ENCODE results near the gene CCDC182. TPM values are rescaled to one million over a fixed set of nuclear protein-coding genes. Genes with fewer than 3 reads are reported as not detected.

The CCDC182 gene
- total RNA-seq, 3 donors from 2014 or later: not detected

DNA sequence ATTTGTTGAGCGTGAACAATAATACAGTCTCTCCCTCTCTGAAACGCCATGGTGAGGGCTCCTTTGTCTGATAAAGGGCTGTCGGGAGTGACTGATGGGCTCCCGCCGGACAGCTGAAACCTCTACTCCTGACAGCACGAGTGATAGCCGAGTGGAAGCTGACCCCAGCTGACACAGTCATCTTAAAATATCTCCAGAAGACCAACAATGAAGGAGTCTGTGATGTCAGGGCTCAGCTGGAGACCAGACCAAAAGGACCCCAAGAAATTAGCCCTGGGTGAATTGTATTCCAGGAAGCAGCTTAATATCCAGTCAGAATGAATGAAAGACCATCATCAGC, 22.4 kb downstream of the CCDC182 start:
- no peaks in the 10 kb centered on the region for H3K36me3 ChIP-seq
- intact Hi-C loops (cut with DNase I; ENCODE audit: low total_unique reads): no loop called here
- no peak for TF ChIP-seq POLR2A (IDR thresholded peaks at IDR 0.05)
- no peak for TF ChIP-seq POLR2AphosphoS5 (IDR thresholded peaks at IDR 0.05)
- TF ChIP-seq, protein P1, sequence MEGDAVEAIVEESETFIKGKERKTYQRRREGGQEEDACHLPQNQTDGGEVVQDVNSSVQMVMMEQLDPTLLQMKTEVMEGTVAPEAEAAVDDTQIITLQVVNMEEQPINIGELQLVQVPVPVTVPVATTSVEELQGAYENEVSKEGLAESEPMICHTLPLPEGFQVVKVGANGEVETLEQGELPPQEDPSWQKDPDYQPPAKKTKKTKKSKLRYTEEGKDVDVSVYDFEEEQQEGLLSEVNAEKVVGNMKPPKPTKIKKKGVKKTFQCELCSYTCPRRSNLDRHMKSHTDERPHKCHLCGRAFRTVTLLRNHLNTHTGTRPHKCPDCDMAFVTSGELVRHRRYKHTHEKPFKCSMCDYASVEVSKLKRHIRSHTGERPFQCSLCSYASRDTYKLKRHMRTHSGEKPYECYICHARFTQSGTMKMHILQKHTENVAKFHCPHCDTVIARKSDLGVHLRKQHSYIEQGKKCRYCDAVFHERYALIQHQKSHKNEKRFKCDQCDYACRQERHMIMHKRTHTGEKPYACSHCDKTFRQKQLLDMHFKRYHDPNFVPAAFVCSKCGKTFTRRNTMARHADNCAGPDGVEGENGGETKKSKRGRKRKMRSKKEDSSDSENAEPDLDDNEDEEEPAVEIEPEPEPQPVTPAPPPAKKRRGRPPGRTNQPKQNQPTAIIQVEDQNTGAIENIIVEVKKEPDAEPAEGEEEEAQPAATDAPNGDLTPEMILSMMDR (IDR thresholded peaks at IDR 0.05): no peak
- no peak overlapping the region for H3K4me3 ChIP-seq
- no peaks in the 10 kb centered on the region for H3K27me3 ChIP-seq
- no peak overlapping the region for H3K27ac ChIP-seq
- no peaks in the 10 kb centered on the region for H3K4me1 ChIP-seq
- no peaks in the 10 kb centered on the region for H3K9me3 ChIP-seq
- DNase-seq (ENCODE audit: low spot score in 2 of 2): no peak

DNA sequence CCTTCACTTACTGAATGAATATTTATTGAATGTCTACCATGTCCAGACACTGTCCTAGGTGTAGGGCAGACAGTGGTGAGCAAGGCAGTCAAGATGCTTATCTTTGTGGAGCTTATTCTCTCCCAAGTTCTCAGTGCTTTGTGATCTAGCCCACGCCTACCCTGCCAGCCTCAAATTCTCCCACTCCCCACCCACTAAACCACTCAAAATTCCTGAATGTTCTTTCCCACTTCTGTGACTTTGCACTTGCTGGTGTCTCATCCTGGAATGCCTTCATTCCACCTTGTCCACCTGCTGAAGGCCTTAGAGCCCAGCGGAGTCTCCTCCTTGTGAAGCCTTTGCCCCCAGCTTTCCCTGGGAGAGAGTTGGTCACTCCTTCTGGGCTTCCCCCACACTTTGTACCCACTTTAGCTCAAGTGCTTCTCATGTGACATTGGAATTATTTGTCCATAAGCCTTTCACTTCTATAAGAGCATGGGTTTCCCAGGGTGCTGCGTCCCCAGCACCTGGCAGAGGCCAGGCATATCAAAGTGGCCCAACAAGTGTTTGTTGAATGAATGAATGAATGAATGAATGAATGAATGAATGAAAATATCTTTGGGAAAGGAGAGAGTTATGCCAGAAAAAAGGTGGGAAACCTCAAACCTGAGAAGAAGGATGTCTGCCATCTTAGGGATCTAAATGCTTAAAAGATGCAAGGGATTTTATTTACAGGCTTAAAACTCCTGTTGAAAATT, 23.0 kb downstream of the CCDC182 start:
- no peak for DNase-seq (ENCODE audit: low spot score in 2 of 2)
- H3K27ac ChIP-seq: no peak overlapping the region
- no peaks in the 10 kb centered on the region for H3K36me3 ChIP-seq
- H3K9me3 ChIP-seq: no peaks in the 10 kb centered on the region
- H3K27me3 ChIP-seq: no peaks in the 10 kb centered on the region
- TF ChIP-seq POLR2A (IDR thresholded peaks at IDR 0.05): no peak
- no peak for TF ChIP-seq POLR2AphosphoS5 (IDR thresholded peaks at IDR 0.05)
- TF ChIP-seq, protein P1 (IDR thresholded peaks at IDR 0.05): no peak
- H3K4me1 ChIP-seq: no peaks in the 10 kb centered on the region
- no peak overlapping the region for H3K4me3 ChIP-seq
- intact Hi-C loops (cut with DNase I; ENCODE audit: low total_unique reads): no loop called here

DNA sequence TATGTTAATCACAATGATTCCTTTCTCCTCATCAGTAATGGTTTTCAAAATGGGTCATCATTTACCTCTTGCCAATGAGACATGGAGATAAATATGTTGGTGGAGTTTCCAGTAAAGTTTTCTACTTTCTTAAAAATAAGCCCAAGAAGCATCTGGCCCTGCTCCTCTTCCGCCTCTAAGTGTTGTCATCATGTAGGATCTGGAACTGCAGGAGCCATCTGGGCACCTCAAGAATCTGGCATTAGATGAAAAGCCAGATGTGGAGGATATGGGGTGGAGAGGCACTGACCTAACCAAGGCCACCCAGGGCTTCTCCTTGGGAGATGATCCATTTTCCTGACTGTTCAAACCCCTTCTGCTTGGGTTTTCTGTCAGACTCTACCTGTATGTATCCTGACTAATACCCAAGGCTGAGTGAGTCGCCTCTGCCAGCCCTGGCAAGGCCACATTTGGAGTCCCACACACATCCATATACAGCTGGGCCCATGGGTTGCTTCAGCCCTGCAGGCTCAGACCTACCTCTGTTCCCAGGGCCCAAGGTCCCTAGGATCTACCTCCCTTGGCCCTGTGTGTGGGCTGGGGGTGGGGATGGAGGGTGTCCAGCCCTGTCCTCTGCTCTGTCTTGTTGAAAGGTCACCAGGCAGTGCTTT, 24.6 kb downstream of the CCDC182 start:
- H3K36me3 ChIP-seq: no peaks in the 10 kb centered on the region
- no peak for TF ChIP-seq POLR2A (IDR thresholded peaks at IDR 0.05)
- TF ChIP-seq, protein P1 (IDR thresholded peaks at IDR 0.05): no peak
- no peak for TF ChIP-seq POLR2AphosphoS5 (IDR thresholded peaks at IDR 0.05)
- no peak for DNase-seq (ENCODE audit: low spot score in 2 of 2)
- H3K27ac ChIP-seq: no peak overlapping the region
- intact Hi-C loops (cut with DNase I; ENCODE audit: low total_unique reads): no loop called here
- no peaks in the 10 kb centered on the region for H3K4me1 ChIP-seq
- H3K27me3 ChIP-seq: peaks cover 0 to under 1% of the 10 kb centered on the region in 2 donors
- H3K9me3 ChIP-seq: no peaks in the 10 kb centered on the region
- H3K4me3 ChIP-seq: no peak overlapping the region

DNA sequence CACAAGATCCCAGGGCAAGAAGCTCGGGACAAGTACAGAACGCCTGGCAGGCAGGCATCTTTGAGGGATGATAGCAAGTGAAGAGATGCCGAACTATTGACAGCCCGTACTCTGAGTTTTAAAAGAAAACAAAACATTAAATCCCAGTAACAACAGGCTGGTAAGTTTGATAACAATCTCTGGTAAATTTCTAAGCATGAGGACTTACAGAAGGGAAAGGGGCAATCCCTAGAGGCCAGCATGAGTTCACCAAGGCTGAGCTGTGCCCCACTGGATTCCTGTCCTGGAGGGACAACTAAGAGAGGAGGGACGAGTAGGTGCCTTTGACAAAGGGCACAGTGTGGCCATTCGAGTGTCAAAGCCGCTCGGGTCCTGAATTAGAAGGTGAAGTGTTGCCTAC, 26.2 kb downstream of the CCDC182 start:
- H3K4me1 ChIP-seq: no peaks in the 10 kb centered on the region
- no peaks in the 10 kb centered on the region for H3K36me3 ChIP-seq
- intact Hi-C loops (cut with DNase I; ENCODE audit: low total_unique reads): no loop called here
- no peak overlapping the region for H3K4me3 ChIP-seq
- peaks cover 0 to 5% of the 10 kb centered on the region in 2 donors for H3K27me3 ChIP-seq
- no peak overlapping the region for H3K27ac ChIP-seq
- TF ChIP-seq POLR2A (IDR thresholded peaks at IDR 0.05) (no peak), POLR2AphosphoS5 (IDR thresholded peaks at IDR 0.05) (no peak)
- TF ChIP-seq, protein P1 (IDR thresholded peaks at IDR 0.05): no peak
- no peaks in the 10 kb centered on the region for H3K9me3 ChIP-seq
- no peak for DNase-seq (ENCODE audit: low spot score in 2 of 2)

DNA sequence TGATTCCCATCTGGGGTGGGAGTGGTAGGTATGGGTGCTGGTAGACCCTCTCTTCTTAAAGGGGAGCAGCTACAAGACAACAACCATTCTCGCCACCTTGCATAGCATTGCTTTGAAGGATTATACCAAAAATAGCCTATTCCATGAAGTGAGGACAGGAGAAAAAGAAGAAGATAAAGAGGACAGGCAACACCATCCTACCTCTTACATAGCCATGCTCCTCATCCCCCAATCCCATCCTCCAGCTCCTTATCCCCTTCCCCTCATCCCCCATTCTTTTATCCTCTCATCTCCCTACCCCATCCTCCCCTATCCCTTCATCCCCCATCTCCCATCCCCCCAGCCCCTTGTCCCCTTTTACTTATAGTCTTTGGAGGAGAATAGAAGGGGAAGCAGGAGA, 29.1 kb downstream of the CCDC182 start:
- no peak for DNase-seq (ENCODE audit: low spot score in 2 of 2)
- Histone ChIP-seq H3K4me3 (no peak overlapping the region), H3K4me1 (no peaks in the 10 kb centered on the region), H3K27ac (no peak overlapping the region), H3K36me3 (no peaks in the 10 kb centered on the region), H3K9me3 (no peaks in the 10 kb centered on the region), H3K27me3 (peaks cover 0 to 5% of the 10 kb centered on the region in 2 donors)
- intact Hi-C loops (cut with DNase I; ENCODE audit: low total_unique reads): no loop called here
- TF ChIP-seq, protein P1 (IDR thresholded peaks at IDR 0.05): no peak
- TF ChIP-seq POLR2A (IDR thresholded peaks at IDR 0.05) (no peak), POLR2AphosphoS5 (IDR thresholded peaks at IDR 0.05) (no peak)
